Stimulated activated naive CD8-positive, alpha-beta T cell treated with anti-CD3 and anti-CD28 coated beads, Interleukin-15, Interleukin-2, amounts not matched to agents 100 ng/mL and 50 ng/mL, for 24 hours (primary cell): ENCODE measurements around the gene FABP6.
"Not testable (repeated sequence)": the region's sequence is repeated elsewhere in the genome, so short reads cannot be mapped to it uniquely, and the experiment has no call there.

Source experiments
- H3K27ac Mint-ChIP-seq: one replicate; pipeline ENCODE4 v1.8.0; 2021; ENCODE audit warnings: mild to moderate bottlenecking, mixed read lengths
- H3K27me3 Mint-ChIP-seq: one replicate; pipeline ENCODE4 v1.8.0; 2021; ENCODE audit warnings: mixed read lengths
- H3K36me3 Mint-ChIP-seq: one replicate; pipeline ENCODE4 v1.8.0; 2021; ENCODE audit warnings: low read depth, mixed read lengths
- H3K4me1 Mint-ChIP-seq: one replicate; pipeline ENCODE4 v1.8.0; 2021; ENCODE audit warnings: low read depth, mixed read lengths
- H3K4me3 Mint-ChIP-seq: one replicate; pipeline ENCODE4 v1.8.0; 2021; ENCODE audit warnings: mild to moderate bottlenecking, mixed read lengths
- H3K9me3 Mint-ChIP-seq: one replicate; pipeline ENCODE4 v1.8.0; 2021; ENCODE audit warnings: mixed read lengths

Gene FABP6

GRCh38 chr5:160229190-160229742, at the start of gene FABP6:
FABP6 (plus strand) TSS chr5:160229506; CDS start chr5:160229558, 52 bp downstream.
- Mint-ChIP-seq H3K4me3 (no peak within 1 kb of the TSS), H3K9me3 (no peaks in the 10 kb centered on the region), H3K27ac (no peak within 1 kb of the TSS), H3K4me1 (no peaks in the 10 kb centered on the region), H3K36me3 (no peaks in the 10 kb centered on the region), H3K27me3 (no peaks in the 10 kb centered on the region)

DNA sequence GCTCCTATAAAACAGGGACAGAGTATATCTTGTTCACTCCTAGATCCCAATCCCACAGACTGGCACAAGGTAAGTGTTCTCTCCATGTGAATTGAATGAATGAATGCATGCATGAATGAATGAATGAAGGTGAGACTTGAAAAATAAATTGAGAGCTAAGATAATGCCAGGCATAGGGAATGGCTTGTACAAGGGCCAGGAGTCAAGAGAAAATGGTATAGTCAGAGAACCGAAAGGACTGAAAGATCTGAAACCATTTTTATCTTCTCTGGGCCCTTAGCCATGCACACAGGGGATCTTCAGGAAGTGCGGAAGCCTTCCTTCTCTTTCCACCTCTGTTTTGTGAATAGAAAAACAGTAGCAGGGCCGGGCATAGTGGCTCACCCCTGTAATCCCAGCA, 48.4 kb upstream of the FABP6 start:
- no peaks in the 10 kb centered on the region for H3K4me1 Mint-ChIP-seq
- H3K9me3 Mint-ChIP-seq = no peaks in the 10 kb centered on the region
- no peak overlapping the region for H3K4me3 Mint-ChIP-seq

GRCh38 chr5:160181965-160182622, 47.2 kb upstream of the FABP6 start:
- H3K36me3 Mint-ChIP-seq = no peaks in the 10 kb centered on the region
- H3K4me3 Mint-ChIP-seq = no peak overlapping the region
- no peak overlapping the region for H3K27ac Mint-ChIP-seq
- peaks cover 7% of the 10 kb centered on the region for H3K9me3 Mint-ChIP-seq
- no peaks in the 10 kb centered on the region for H3K4me1 Mint-ChIP-seq
- H3K27me3 Mint-ChIP-seq = peaks cover 14% of the 10 kb centered on the region

More for the DNA sequence above, 48.4 kb upstream of the FABP6 start:
- Mint-ChIP-seq H3K36me3 (no peaks in the 10 kb centered on the region), H3K27me3 (peaks cover 6% of the 10 kb centered on the region), H3K27ac (no peak overlapping the region)

- Mint-ChIP-seq H3K36me3 (no peaks in the 10 kb centered on the region), H3K4me1 (no peaks in the 10 kb centered on the region), H3K9me3 (peaks cover 7% of the 10 kb centered on the region), H3K27ac (no peak overlapping the region), H3K4me3 (no peak overlapping the region), H3K27me3 (peaks cover 16% of the 10 kb centered on the region)
Observed at GRCh38 chr5:160183075-160183474, 46.2 kb upstream of the FABP6 start.

- Mint-ChIP-seq H3K4me1 (peaks cover 4% of the 10 kb centered on the region), H3K27ac (no peak overlapping the region), H3K27me3 (peaks cover 25% of the 10 kb centered on the region), H3K4me3 (no peak overlapping the region), H3K9me3 (peaks cover 7% of the 10 kb centered on the region), H3K36me3 (no peaks in the 10 kb centered on the region)
Observed at GRCh38 chr5:160185626-160186360, 43.5 kb upstream of the FABP6 start.

DNA sequence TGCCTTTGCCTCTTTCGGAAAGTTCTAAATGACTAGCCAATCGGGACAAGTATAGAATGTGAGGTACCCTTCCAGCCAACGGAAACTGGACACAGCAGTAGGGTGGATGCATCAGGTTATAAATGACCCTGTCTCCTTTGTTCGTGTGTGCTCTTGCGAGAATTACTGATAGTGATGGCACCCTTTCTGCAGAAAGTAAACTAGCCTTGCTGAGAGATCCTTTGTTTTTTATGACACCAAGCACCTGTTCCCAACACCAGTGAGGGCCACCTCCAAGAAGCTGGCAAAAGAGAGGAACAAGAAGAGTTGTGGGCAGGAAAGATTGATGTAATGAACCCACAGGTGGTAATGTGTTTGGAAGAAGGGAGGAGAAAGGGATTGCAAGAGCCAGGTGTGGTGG, 42.8 kb upstream of the FABP6 start:
- Mint-ChIP-seq H3K36me3 (no peaks in the 10 kb centered on the region), H3K27me3 (peaks cover 25% of the 10 kb centered on the region), H3K27ac (no peak overlapping the region), H3K4me3 (no peak overlapping the region), H3K4me1 (peaks cover 4% of the 10 kb centered on the region), H3K9me3 (peaks cover 7% of the 10 kb centered on the region)

- peaks cover 25% of the 10 kb centered on the region for H3K27me3 Mint-ChIP-seq
- no peaks in the 10 kb centered on the region for H3K36me3 Mint-ChIP-seq
- H3K4me1 Mint-ChIP-seq = peaks cover 4% of the 10 kb centered on the region
- H3K27ac Mint-ChIP-seq = no peak overlapping the region
- H3K4me3 Mint-ChIP-seq = no peak overlapping the region
- peaks cover 7% of the 10 kb centered on the region for H3K9me3 Mint-ChIP-seq
Observed at GRCh38 chr5:160187091-160187490, 42.2 kb upstream of the FABP6 start.

- H3K27me3 Mint-ChIP-seq = peaks cover 28% of the 10 kb centered on the region
- H3K4me1 Mint-ChIP-seq = peaks cover 4% of the 10 kb centered on the region
- H3K27ac Mint-ChIP-seq = no peak overlapping the region
- peaks cover 7% of the 10 kb centered on the region for H3K9me3 Mint-ChIP-seq
- no peak overlapping the region for H3K4me3 Mint-ChIP-seq
- no peaks in the 10 kb centered on the region for H3K36me3 Mint-ChIP-seq
Observed at GRCh38 chr5:160188141-160189015, 40.9 kb upstream of the FABP6 start.

DNA sequence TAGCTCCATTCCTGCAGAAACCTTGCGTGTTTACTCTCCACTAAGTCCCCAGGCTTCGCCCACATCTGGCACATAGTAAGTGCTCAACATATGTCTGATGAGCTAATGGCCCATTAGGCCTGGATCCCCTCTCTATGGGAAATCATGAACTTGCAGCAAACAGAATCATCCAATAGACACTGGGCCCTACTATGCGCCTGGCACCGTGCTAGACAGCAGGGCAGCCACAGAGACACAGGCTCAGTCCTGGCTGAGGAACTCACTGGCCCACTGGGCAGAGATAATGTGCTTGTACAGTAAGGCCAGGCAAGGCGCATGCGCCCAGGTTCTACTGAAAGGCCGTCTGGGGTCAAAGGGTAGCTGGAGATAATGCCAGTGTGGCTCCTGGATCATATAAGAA, 36.9 kb upstream of the FABP6 start:
- Mint-ChIP-seq H3K4me1 (peaks cover 4% of the 10 kb centered on the region), H3K36me3 (no peaks in the 10 kb centered on the region), H3K27me3 (peaks cover 12% of the 10 kb centered on the region), H3K9me3 (no peaks in the 10 kb centered on the region), H3K27ac (no peak overlapping the region), H3K4me3 (no peak overlapping the region)

GRCh38 chr5:160193076-160193475, 36.2 kb upstream of the FABP6 start:
- not testable (repeated sequence) for H3K4me3 Mint-ChIP-seq, H3K9me3 Mint-ChIP-seq, H3K4me1 Mint-ChIP-seq, H3K36me3 Mint-ChIP-seq, H3K27ac Mint-ChIP-seq
- peaks cover 12% of the 10 kb centered on the region for H3K27me3 Mint-ChIP-seq

GRCh38 chr5:160193790-160194189, 35.5 kb upstream of the FABP6 start:
- H3K9me3 Mint-ChIP-seq, H3K4me3 Mint-ChIP-seq, H3K4me1 Mint-ChIP-seq, H3K36me3 Mint-ChIP-seq, H3K27ac Mint-ChIP-seq: not testable (repeated sequence)
- peaks cover 16% of the 10 kb centered on the region for H3K27me3 Mint-ChIP-seq

DNA sequence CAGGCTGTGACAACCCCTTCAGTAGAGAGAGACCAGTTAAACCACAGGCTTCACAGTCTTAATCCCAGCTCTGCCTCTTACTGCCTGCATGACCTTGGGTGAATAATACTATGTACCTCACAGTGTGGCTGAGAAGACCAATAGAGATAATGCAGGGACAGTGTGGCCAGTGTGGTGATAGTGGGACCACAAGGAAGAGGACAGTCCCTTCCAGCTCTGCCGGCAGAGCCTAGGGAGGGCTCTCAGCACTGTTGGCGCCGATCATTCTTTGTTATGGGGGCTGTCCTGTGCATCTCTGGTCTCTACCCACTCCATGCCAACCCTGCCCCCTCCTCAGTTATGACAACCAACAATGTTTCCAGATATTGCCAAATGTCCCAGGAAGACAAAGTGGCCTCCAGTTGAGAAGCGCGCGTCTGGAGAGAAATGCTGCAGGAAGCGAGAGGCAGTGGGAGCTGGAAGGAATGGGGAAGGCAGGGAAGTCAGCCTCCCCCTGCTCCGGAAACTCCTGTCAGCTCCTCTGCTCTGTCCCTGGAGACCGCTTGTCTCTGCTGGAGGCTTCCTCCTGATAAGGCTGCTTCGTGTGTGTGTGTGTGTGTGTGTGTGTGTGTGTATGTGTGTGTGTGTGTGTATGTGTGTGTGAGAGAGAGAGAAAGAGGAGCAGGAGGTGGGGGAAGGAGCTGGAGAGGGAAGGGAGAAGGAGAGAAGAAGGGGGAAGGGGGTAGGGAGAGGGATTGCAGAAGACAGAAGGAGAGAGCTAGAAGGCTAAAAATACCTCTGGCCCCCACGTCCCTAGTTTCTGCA, 31.8 kb upstream of the FABP6 start:
- Mint-ChIP-seq H3K9me3 (no peaks in the 10 kb centered on the region), H3K27me3 (peaks cover 13% of the 10 kb centered on the region), H3K4me1 (peaks cover 3% of the 10 kb centered on the region), H3K4me3 (no peak overlapping the region), H3K36me3 (no peaks in the 10 kb centered on the region), H3K27ac (no peak overlapping the region)

- Mint-ChIP-seq H3K36me3 (no peaks in the 10 kb centered on the region), H3K27me3 (peaks cover 10% of the 10 kb centered on the region), H3K4me3 (no peak overlapping the region), H3K9me3 (no peaks in the 10 kb centered on the region), H3K27ac (no peak overlapping the region), H3K4me1 (peaks cover 3% of the 10 kb centered on the region)
Observed at GRCh38 chr5:160198146-160198545, 31.2 kb upstream of the FABP6 start.

GRCh38 chr5:160198841-160199409, 30.4 kb upstream of the FABP6 start:
- H3K27ac Mint-ChIP-seq = no peak overlapping the region
- H3K4me3 Mint-ChIP-seq = no peak overlapping the region
- no peaks in the 10 kb centered on the region for H3K9me3 Mint-ChIP-seq
- H3K4me1 Mint-ChIP-seq = peaks cover 3% of the 10 kb centered on the region
- H3K27me3 Mint-ChIP-seq = peaks cover 10% of the 10 kb centered on the region
- no peaks in the 10 kb centered on the region for H3K36me3 Mint-ChIP-seq
